OCI-LY1 (cell line): Measurements from ENCODE around the gene L3MBTL4.

Source experiments
- H2AFZ ChIP-seq: fragments of 200-600 bp; sonication (generic), shearing (Covaris generic); 2 replicates; pipeline ENCODE4 v1.6.0; 2014; ENCODE audit warnings: antibody characterized with exemption, mild to moderate bottlenecking, low read length
- H3F3A ChIP-seq: fragments of 200-600 bp; sonication (generic), shearing (Covaris generic); 2 replicates; pipeline ENCODE4 v1.6.0; 2014; ENCODE audit warnings: mild to moderate bottlenecking, antibody characterized with exemption, low read length, moderate library complexity; ENCODE audit not compliant: insufficient read depth
- H3K27ac ChIP-seq: fragments of 200-600 bp; sonication (generic); 2 replicates; pipeline ENCODE4 v1.5.1; 2014; ENCODE audit warnings: low read length, mixed run types, mild to moderate bottlenecking, low read depth; ENCODE audit not compliant: poor library complexity, severe bottlenecking
- H3K27me3 ChIP-seq: fragments of 200-600 bp; sonication (generic); 2 replicates; pipeline ENCODE4 v1.6.0; 2014; ENCODE audit warnings: antibody characterized with exemption, mild to moderate bottlenecking, low read length, moderate library complexity; ENCODE audit not compliant: insufficient read depth
- H3K36me3 ChIP-seq: fragments of 200-600 bp; sonication (generic); 2 replicates; pipeline ENCODE4 v1.6.1; 2014; ENCODE audit warnings: mild to moderate bottlenecking, antibody characterized with exemption, low read length, moderate library complexity, mixed read lengths; ENCODE audit not compliant: insufficient read depth
- H3K4me1 ChIP-seq: fragments of 200-600 bp; sonication (generic); 2 replicates; pipeline ENCODE4 v1.5.1; 2014; ENCODE audit warnings: mild to moderate bottlenecking, low read length, moderate library complexity; ENCODE audit not compliant: insufficient read depth, severe bottlenecking
- H3K4me2 ChIP-seq: fragments of 200-600 bp; sonication (generic), shearing (Covaris generic); 2 replicates; pipeline ENCODE4 v1.6.1; 2014; ENCODE audit warnings: low read length
- H3K4me3 ChIP-seq: fragments of 200-600 bp; sonication (generic); 2 replicates; pipeline ENCODE4 v1.5.1; 2014; ENCODE audit warnings: low read length, low read depth, mild to moderate bottlenecking, mixed read lengths; ENCODE audit not compliant: poor library complexity, severe bottlenecking
- H3K79me2 ChIP-seq: fragments of 200-600 bp; shearing (Covaris generic); 2 replicates; pipeline ENCODE4 v1.6.1; 2016; ENCODE audit warnings: mixed run types, low read length, mixed read lengths; ENCODE audit not compliant: insufficient read depth
- H3K9ac ChIP-seq: fragments of 200-600 bp; sonication (generic), shearing (Covaris generic); 2 replicates; pipeline ENCODE4 v1.6.1; 2014; ENCODE audit warnings: mild to moderate bottlenecking, low read length, mixed read lengths
- H3K9me2 ChIP-seq: fragments of 200-600 bp; sonication (generic), shearing (Covaris generic); 2 replicates; pipeline ENCODE4 v1.6.1; 2014; ENCODE audit warnings: low read depth, mild to moderate bottlenecking, low read length, mixed read lengths
- H3K9me3 ChIP-seq: fragments of 200-600 bp; shearing (Covaris generic); 2 replicates; pipeline ENCODE4 v1.6.1; 2014; ENCODE audit warnings: low read length, mixed read lengths
- H4K20me1 ChIP-seq: fragments of 200-600 bp; sonication (generic), shearing (Covaris generic); 2 replicates; pipeline ENCODE4 v1.6.0; 2016; ENCODE audit warnings: mild to moderate bottlenecking, low read length; ENCODE audit not compliant: insufficient read depth
- EZH2 ChIP-seq: fragments of 200-600 bp; sonication (generic), shearing (Covaris generic); IDR thresholded peaks from 2 replicates; pipeline ENCODE4 v1.8.0; 2017; ENCODE audit warnings: borderline replicate concordance, mixed run types, mild to moderate bottlenecking, antibody characterized with exemption, low read length, moderate library complexity, mixed read lengths
- TF ChIP-seq, protein P1 (sequence below): fragments of 200-600 bp; sonication (generic), shearing (Covaris generic); IDR thresholded peaks from 2 replicates; pipeline ENCODE4 v1.5.1; 2017; ENCODE audit warnings: mild to moderate bottlenecking, antibody characterized with exemption, low read length, moderate library complexity, mixed read lengths

Gene L3MBTL4

GRCh38 chr18:5914951-5915350 is 499.8 kb downstream of the L3MBTL4 start:
- Histone ChIP-seq H3K4me3 (no peak overlapping the region), H3K9me3 (no peaks in the 10 kb centered on the region), H2AFZ (no peak overlapping the region), H3K79me2 (no peaks in the 10 kb centered on the region), H3K9me2 (no peaks in the 10 kb centered on the region), H3K9ac (no peak overlapping the region), H3K4me2 (no peak overlapping the region), H3K4me1 (no peaks in the 10 kb centered on the region), H3K27ac (no peak overlapping the region), H4K20me1 (no peaks in the 10 kb centered on the region), H3K36me3 (no peaks in the 10 kb centered on the region), H3F3A (no peaks in the 10 kb centered on the region), H3K27me3 (no peaks in the 10 kb centered on the region)
- TF ChIP-seq EZH2 = no peak
- TF ChIP-seq, protein P1, sequence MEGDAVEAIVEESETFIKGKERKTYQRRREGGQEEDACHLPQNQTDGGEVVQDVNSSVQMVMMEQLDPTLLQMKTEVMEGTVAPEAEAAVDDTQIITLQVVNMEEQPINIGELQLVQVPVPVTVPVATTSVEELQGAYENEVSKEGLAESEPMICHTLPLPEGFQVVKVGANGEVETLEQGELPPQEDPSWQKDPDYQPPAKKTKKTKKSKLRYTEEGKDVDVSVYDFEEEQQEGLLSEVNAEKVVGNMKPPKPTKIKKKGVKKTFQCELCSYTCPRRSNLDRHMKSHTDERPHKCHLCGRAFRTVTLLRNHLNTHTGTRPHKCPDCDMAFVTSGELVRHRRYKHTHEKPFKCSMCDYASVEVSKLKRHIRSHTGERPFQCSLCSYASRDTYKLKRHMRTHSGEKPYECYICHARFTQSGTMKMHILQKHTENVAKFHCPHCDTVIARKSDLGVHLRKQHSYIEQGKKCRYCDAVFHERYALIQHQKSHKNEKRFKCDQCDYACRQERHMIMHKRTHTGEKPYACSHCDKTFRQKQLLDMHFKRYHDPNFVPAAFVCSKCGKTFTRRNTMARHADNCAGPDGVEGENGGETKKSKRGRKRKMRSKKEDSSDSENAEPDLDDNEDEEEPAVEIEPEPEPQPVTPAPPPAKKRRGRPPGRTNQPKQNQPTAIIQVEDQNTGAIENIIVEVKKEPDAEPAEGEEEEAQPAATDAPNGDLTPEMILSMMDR = no peak

DNA sequence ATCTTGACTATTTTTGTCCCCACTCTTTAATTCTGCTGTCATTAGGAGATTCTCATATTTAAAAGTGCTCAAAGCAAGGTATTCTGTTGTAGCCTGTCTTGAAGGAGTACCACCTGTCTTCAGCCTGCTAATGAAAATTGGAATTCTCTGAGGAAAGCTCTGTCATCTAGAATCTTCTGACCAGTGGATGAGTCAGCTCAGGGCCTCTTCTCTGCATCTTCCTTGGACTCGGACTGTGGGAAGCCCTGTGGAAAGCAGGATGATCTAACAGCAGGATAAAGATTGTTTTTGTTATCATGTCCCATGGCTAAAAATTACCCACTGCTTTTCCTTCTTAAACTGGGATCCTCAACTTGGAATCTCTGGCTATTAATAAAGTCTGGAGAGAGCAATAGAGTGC is 500.7 kb downstream of the L3MBTL4 start:
- TF ChIP-seq, protein P1 = no peak
- TF ChIP-seq EZH2 = no peak
- Histone ChIP-seq H3K4me3 (no peak overlapping the region), H3K9ac (no peak overlapping the region), H3K27ac (no peak overlapping the region), H3K9me3 (no peaks in the 10 kb centered on the region), H3K4me2 (no peak overlapping the region), H4K20me1 (no peaks in the 10 kb centered on the region), H3K36me3 (no peaks in the 10 kb centered on the region), H3K79me2 (no peaks in the 10 kb centered on the region), H3K9me2 (no peaks in the 10 kb centered on the region), H3F3A (no peaks in the 10 kb centered on the region), H3K4me1 (no peaks in the 10 kb centered on the region), H3K27me3 (no peaks in the 10 kb centered on the region), H2AFZ (no peak overlapping the region)

DNA sequence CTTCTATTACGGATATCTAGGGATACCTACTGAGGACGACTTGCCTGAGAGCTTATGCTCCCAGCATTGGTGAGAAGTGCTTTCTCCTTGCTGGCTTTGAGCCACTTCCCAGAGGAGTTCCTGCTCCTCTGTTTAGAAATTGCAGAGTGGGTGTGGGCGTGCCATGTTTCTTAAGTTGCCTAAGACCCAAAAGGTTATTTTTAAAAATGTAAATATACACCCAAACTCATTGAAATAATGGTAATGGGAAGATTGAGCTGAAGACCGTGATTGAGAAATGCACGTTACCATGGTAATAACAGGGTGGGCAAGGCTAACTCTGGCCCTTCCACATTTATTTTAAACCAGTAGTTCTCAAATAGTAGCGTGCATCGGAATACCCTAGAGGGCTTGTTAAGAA is 502.1 kb downstream of the L3MBTL4 start:
- no peak overlapping the region for H2AFZ ChIP-seq

More for the DNA sequence above, 502.1 kb downstream of the L3MBTL4 start:
- no peak overlapping the region for H3K9ac ChIP-seq
- no peaks in the 10 kb centered on the region for H3K4me1 ChIP-seq
- no peaks in the 10 kb centered on the region for H4K20me1 ChIP-seq
- H3K9me2 ChIP-seq = no peaks in the 10 kb centered on the region
- H3K4me3 ChIP-seq = no peak overlapping the region
- no peaks in the 10 kb centered on the region for H3K9me3 ChIP-seq
- no peaks in the 10 kb centered on the region for H3K79me2 ChIP-seq
- TF ChIP-seq, protein P1 = no peak
- TF ChIP-seq EZH2 = no peak
- H3K27ac ChIP-seq = no peak overlapping the region
- H3F3A ChIP-seq = no peaks in the 10 kb centered on the region
- H3K4me2 ChIP-seq = no peak overlapping the region
- H3K36me3 ChIP-seq = no peaks in the 10 kb centered on the region
- H3K27me3 ChIP-seq = no peaks in the 10 kb centered on the region
